Endothelial cell of umbilical vein (primary cell): ENCODE results near the gene APOBEC2. TPM values are rescaled to one million over a fixed set of nuclear protein-coding genes. Genes with fewer than 3 reads are reported as not detected.

ENCODE experiments used
- BruUV-seq: library from RNA; stranded (reverse); fragments of 400-500 nt; replicated peaks from 2 replicates; lab custom pipeline; 2021; lab: Mats Ljungman, UMichigan
- CTCF ChIA-PET: fragments of 300-600, 350-600 bp; sonication (Branson Sonifier 250); formaldehyde crosslinking; loops from one replicate; lab custom pipeline; 2021; ENCODE audit warnings: antibody characterized with exemption, inconsistent platforms; lab: Charles Lee
- POLR2A ChIA-PET: fragments of 300-600, 350-600 bp; sonication (Branson Sonifier 250); formaldehyde crosslinking; loops from one replicate; lab custom pipeline; 2021; ENCODE audit warnings: antibody characterized with exemption, inconsistent platforms; lab: Charles Lee
- DNase-seq: peaks from one replicate; pipeline ENCODE4 v3.0.0-alpha.2; 2011; ENCODE audit warnings: low read depth, low spot score
- FAIRE-seq: peaks from 2 replicates; lab custom pipeline; 2011; peaks lifted over from hg19 to GRCh38; lab: Jason Lieb, UNC
- H2AFZ ChIP-seq: 2 replicates; pipeline ENCODE4 v1.6.0; 2012; ENCODE audit warnings: low read depth, low read length, control low read depth, inconsistent platforms
- H3K27ac ChIP-seq: 2 replicates; pipeline ENCODE4 v1.5.1; 2011; ENCODE audit warnings: low read depth, mild to moderate bottlenecking, control low read depth, low read length, moderate library complexity; ENCODE audit not compliant: insufficient read depth
- H3K27me3 ChIP-seq, 2 experiments: 2 replicates each; pipeline versions ENCODE4 v1.6.0 to v1.6.1; 2011; ENCODE audit warnings: low read length in 2 of 2, mixed read lengths in 1 of 2; ENCODE audit not compliant: control insufficient read depth in 2 of 2, insufficient read depth in 2 of 2
- H3K36me3 ChIP-seq, 2 experiments: 2 replicates in 1 of 2; 3 replicates in 1 of 2; pipeline ENCODE4 v1.5.1; 2011; ENCODE audit warnings: low read length in 2 of 2, mild to moderate bottlenecking in 1 of 2, moderate library complexity in 1 of 2; ENCODE audit not compliant: control insufficient read depth in 2 of 2, insufficient read depth in 2 of 2; ENCODE audit errors: extremely low read depth in 1 of 2
- H3K4me1 ChIP-seq: 3 replicates; pipeline ENCODE4 v1.5.1; 2011; ENCODE audit warnings: mild to moderate bottlenecking, low read length; ENCODE audit not compliant: control insufficient read depth, insufficient read depth; ENCODE audit errors: extremely low read depth
- H3K4me2 ChIP-seq: 2 replicates; pipeline ENCODE4 v1.6.1; 2011; ENCODE audit warnings: low read length, control low read depth, mixed read lengths; ENCODE audit not compliant: insufficient read depth
- H3K4me3 ChIP-seq, 3 experiments: fragments of 200-600 bp in 1 of 3; sonication (generic), shearing (Covaris generic) in 1 of 3; replicated peaks in 1 of 3; 2 replicates each; pipeline ENCODE4 v1.5.1; 2011 to 2016; ENCODE audit warnings: control low read depth in 3 of 3, low read length in 3 of 3, mild to moderate bottlenecking in 2 of 3, inconsistent platforms in 1 of 3, low read depth in 1 of 3, moderate library complexity in 1 of 3; ENCODE audit not compliant: insufficient read depth in 1 of 3
- H3K79me2 ChIP-seq: 2 replicates; pipeline ENCODE4 v1.6.0; 2012; ENCODE audit warnings: low read length, inconsistent platforms; ENCODE audit not compliant: control insufficient read depth, insufficient read depth
- H3K9ac ChIP-seq: replicated peaks from 2 replicates; pipeline ENCODE3; 2011; ENCODE audit warnings: low read length, control low read depth; ENCODE audit not compliant: insufficient read depth; ENCODE audit errors: extremely low read depth
- H3K9me1 ChIP-seq: replicated peaks from 3 replicates; pipeline ENCODE4 v1.6.0; 2011; ENCODE audit warnings: mild to moderate bottlenecking, low read length; ENCODE audit not compliant: control insufficient read depth, insufficient read depth; ENCODE audit errors: extremely low read depth
- H3K9me3 ChIP-seq: replicated peaks from 2 replicates; pipeline ENCODE4 v1.5.1; 2012; ENCODE audit warnings: low read length, inconsistent platforms; ENCODE audit not compliant: control insufficient read depth, insufficient read depth
- H4K20me1 ChIP-seq: replicated peaks from 2 replicates; pipeline ENCODE3; 2011; ENCODE audit warnings: mild to moderate bottlenecking, low read length; ENCODE audit not compliant: control insufficient read depth, insufficient read depth; ENCODE audit errors: extremely low read depth
- EZH2 ChIP-seq: IDR thresholded peaks from 2 replicates; pipeline ENCODE4 v1.6.1; 2012; ENCODE audit warnings: borderline replicate concordance, low read depth, mild to moderate bottlenecking, moderate library complexity, low read length, inconsistent platforms; ENCODE audit not compliant: severe bottlenecking
- FOS ChIP-seq: IDR thresholded peaks from 2 replicates; pipeline ENCODE4 v1.6.1; 2011; ENCODE audit warnings: mild to moderate bottlenecking, low read length, moderate library complexity, borderline replicate concordance; ENCODE audit not compliant: insufficient read depth
- GATA2 ChIP-seq: IDR thresholded peaks from 2 replicates; pipeline ENCODE4 v1.7.0; 2011; ENCODE audit warnings: low read depth, mild to moderate bottlenecking, moderate library complexity, mixed read lengths, low read length; ENCODE audit not compliant: insufficient read length, insufficient read depth
- MYC ChIP-seq: IDR thresholded peaks from one replicate; pipeline ENCODE4 v1.6.1; 2011; ENCODE audit warnings: mild to moderate bottlenecking, low read depth, low read length
- POLR2A ChIP-seq: IDR thresholded peaks from 2 replicates; pipeline ENCODE4 v1.6.1; 2012; ENCODE audit warnings: low read depth, mild to moderate bottlenecking, control low read depth, low read length
- POLR2AphosphoS5 ChIP-seq: IDR thresholded peaks from 2 replicates; pipeline ENCODE4 v1.6.1; 2012; ENCODE audit warnings: low read depth, mild to moderate bottlenecking, control low read depth, low read length, moderate library complexity; ENCODE audit not compliant: insufficient read depth
- dilution Hi-C: fragments of 300-500 bp; cut with MboI; formaldehyde crosslinking; loops from one replicate; pipeline ENCODE4 v1.15.0; 2019; ENCODE audit warnings: low sequenced_read_pairs; ENCODE audit not compliant: extremely low pct_ligation_motif_present
- intact Hi-C: fragments of 100-400 bp; cut with micrococcal nuclease; formaldehyde crosslinking; loops from one replicate; pipeline ENCODE4 v1.10.0; 2022
- polyA plus RNA-seq, 4 experiments: library from polyadenylated mRNA; depleted of rRNA in 3 of 4; stranded (reverse) in 3 of 4; unstranded in 1 of 4; fragments of >200 nt; gene quantifications; 2 replicates each; pipeline versions ENCODE4 v1.2.1 to v1.2.3, GENCODE V29; 2011 to 2012; ENCODE audit warnings: missing spikeins in 1 of 4
- total RNA-seq: library from RNA; stranded (reverse); gene quantifications from 2 replicates; pipeline ENCODE4 v1.2.3, GENCODE V29; 2021
- TF ChIP-seq, protein P1 (sequence below), 2 donors: IDR thresholded peaks; 1 replicate in 1 of 2; 2 replicates in 1 of 2; pipeline ENCODE4 v1.5.1; 2011; ENCODE audit warnings: low read length in 2 of 2, mild to moderate bottlenecking in 2 of 2, moderate library complexity in 2 of 2, control low read depth in 1 of 2, inconsistent platforms in 1 of 2, low read depth in 1 of 2; ENCODE audit not compliant: insufficient read depth in 1 of 2; ENCODE audit errors: extremely low read depth in 1 of 2
- TF ChIP-seq, protein P2 (sequence below): IDR thresholded peaks from 2 replicates; pipeline ENCODE4 v1.6.1; 2011; ENCODE audit not compliant: insufficient read depth, insufficient read length

APOBEC2 gene
- total and polyA plus RNA-seq, 2 donors (not counting 3 experiments of a cell fraction or from before 2014, with no cell fraction given): not detected

DNA sequence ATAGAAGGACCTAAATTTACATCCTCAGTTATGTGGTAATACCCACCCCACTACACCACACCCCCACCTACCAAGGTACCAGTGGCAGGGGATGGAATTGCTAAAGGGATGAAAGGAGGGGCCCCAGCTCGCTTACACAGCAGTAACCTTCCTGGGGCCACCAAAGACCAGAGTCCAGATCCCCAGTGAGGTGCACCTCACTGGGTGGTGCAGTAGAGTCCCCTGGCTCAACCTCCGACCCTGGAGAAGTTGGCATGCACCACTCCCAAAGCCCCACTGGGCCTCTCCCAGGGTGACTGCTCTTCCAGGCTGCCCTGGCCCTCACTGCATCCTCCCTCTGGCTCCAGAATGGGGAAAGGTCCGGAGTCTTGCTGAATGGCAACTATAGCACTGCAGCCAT lies 14.8 kb upstream of the APOBEC2 start:
- no TSS peak for BruUV-seq
- TF ChIP-seq POLR2A: no peak
- TF ChIP-seq, protein P1, sequence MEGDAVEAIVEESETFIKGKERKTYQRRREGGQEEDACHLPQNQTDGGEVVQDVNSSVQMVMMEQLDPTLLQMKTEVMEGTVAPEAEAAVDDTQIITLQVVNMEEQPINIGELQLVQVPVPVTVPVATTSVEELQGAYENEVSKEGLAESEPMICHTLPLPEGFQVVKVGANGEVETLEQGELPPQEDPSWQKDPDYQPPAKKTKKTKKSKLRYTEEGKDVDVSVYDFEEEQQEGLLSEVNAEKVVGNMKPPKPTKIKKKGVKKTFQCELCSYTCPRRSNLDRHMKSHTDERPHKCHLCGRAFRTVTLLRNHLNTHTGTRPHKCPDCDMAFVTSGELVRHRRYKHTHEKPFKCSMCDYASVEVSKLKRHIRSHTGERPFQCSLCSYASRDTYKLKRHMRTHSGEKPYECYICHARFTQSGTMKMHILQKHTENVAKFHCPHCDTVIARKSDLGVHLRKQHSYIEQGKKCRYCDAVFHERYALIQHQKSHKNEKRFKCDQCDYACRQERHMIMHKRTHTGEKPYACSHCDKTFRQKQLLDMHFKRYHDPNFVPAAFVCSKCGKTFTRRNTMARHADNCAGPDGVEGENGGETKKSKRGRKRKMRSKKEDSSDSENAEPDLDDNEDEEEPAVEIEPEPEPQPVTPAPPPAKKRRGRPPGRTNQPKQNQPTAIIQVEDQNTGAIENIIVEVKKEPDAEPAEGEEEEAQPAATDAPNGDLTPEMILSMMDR (IDR thresholded peaks at IDR 0.05; ENCODE audit: extremely low read depth in 1 of 2, insufficient read depth in 1 of 2, low read depth in 1 of 2, low read length in 2 of 2): no peak
- TF ChIP-seq EZH2: no peak

DNA sequence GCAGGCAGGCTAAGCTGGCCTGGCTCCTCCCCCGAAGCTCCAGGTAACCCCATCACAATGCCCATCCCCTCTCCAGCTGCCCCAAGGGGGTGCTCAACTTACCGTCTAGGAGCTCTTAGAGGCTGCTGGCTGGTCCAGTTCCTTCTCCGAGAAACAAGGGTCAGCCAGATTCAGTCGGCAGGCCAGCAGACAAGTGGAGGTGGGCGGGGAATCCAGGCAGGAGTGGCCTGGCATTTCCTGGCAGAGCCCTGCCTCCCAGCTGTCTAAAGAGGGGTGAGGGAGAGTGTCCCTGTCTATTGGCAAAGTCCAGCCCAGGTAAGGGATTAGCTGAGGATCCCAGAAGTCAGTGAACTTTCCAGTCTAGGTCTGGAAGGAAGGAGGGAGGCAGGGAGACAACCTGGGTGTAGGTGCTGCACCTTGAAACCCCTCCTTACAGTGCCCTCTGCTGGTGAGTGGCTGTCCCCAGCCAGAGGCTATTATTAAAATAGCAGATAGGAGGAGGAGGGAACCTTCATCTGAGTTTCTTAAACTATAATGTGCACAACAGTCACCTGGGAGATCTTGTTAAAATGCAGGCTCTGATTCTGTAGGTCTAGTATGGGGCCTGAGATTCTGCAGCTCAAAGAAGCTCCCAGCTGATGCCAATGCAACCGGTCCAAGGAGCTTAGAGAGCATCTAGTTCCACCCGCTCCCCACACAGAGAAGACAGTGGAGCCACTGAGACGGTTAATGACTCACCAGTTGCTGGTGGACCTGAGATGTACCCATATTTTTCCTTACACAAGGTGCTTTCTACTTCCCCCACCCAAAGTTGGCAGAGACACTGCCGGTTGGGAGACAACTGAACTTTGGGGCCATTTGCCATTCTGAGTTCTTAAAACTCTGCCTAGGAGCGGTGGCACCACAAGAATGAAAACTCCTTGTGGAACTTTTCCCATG lies 13.7 kb upstream of the APOBEC2 start, which contains the start of gene UNC5CL:
UNC5CL (minus strand) TSS at position 162 of the 939 bp plus-strand sequence. CDS start 4,147 bp downstream, outside the sequence.
- Histone ChIP-seq H3K27me3 (peaks cover 0 to 2% of the 10 kb centered on the region in 2 experiments), H4K20me1 (no peaks in the 10 kb centered on the region), H2AFZ (no peak within 1 kb of the TSS), H3K9ac (no peak within 1 kb of the TSS), H3K36me3 (no peaks in the 10 kb centered on the region), H3K9me1 (no peaks in the 10 kb centered on the region), H3K27ac (no peak within 1 kb of the TSS), H3K79me2 (no peaks in the 10 kb centered on the region), H3K4me1 (peaks cover 2% of the 10 kb centered on the region), H3K4me3 (no peak within 1 kb of the TSS), H3K9me3 (no peaks in the 10 kb centered on the region), H3K4me2 (no peak within 1 kb of the TSS)
- dilution Hi-C loops (no loop called here), intact Hi-C loops (no loop called here)
- POLR2A ChIA-PET: no interaction called here
- TF ChIP-seq POLR2AphosphoS5: no peak
- TF ChIP-seq EZH2: no peak
- no peak for TF ChIP-seq MYC
- no peak for TF ChIP-seq FOS
- TF ChIP-seq, protein P1 (IDR thresholded peaks at IDR 0.05; ENCODE audit: extremely low read depth in 1 of 2, insufficient read depth in 1 of 2, low read depth in 1 of 2, low read length in 2 of 2): peak; percentile 69 to 71
- no peak for TF ChIP-seq POLR2A
- no peak for TF ChIP-seq GATA2
- TF ChIP-seq, protein P2, sequence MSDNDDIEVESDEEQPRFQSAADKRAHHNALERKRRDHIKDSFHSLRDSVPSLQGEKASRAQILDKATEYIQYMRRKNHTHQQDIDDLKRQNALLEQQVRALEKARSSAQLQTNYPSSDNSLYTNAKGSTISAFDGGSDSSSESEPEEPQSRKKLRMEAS: no peak
- FAIRE-seq (no peak), DNase-seq (peak; percentile 22)
- CTCF ChIA-PET: interaction anchor here (1.1 to 3.0 kb wide), 10 partner anchors 9 to 496 kb away, joined by 3 to 22 read pairs (median 10); no protein-coding TSS in a partner anchor
- BruUV-seq: no TSS peak

More for the DNA sequence above, 14.8 kb upstream of the APOBEC2 start:
- Histone ChIP-seq H3K79me2 (no peaks in the 10 kb centered on the region), H3K9me3 (no peaks in the 10 kb centered on the region), H3K27ac (no peak overlapping the region), H2AFZ (no peak overlapping the region), H3K9me1 (no peaks in the 10 kb centered on the region), H3K27me3 (peaks cover 0 to 2% of the 10 kb centered on the region in 2 experiments), H3K4me2 (no peak overlapping the region), H3K36me3 (no peaks in the 10 kb centered on the region), H3K4me3 (no peak overlapping the region), H4K20me1 (no peaks in the 10 kb centered on the region), H3K4me1 (peaks cover 2% of the 10 kb centered on the region), H3K9ac (no peak overlapping the region)
- POLR2A ChIA-PET: no interaction called here
- DNase-seq: no peak
- dilution Hi-C loops (no loop called here), intact Hi-C loops (no loop called here)
- FAIRE-seq: no peak
- CTCF ChIA-PET: interaction anchor here (1.1 to 2.9 kb wide), 4 partner anchors 11 to 144 kb away, joined by 3 to 22 read pairs (median 16); no protein-coding TSS in a partner anchor
